Tibial nerve (tissue), 4 donors: ENCODE measurements around the gene SFXN3. TPM values are rescaled to one million over a fixed set of nuclear protein-coding genes. Genes with fewer than 3 reads are reported as not detected.

ENCODE experiments used
- DNase-seq, 2 donors: peaks; one replicate each; pipeline ENCODE4 v3.0.0-alpha.2; 2019; ENCODE audit warnings: low spot score in 2 of 2
- H3K27ac ChIP-seq, 4 donors: fragments of 200-600 bp; sonication (generic) in 3 of 4; one replicate each; pipeline ENCODE4 v1.5.1; 2017 to 2019; ENCODE audit warnings: mild to moderate bottlenecking in 1 of 4
- H3K27me3 ChIP-seq, 2 donors: fragments of 200-600 bp; sonication (generic) in 1 of 2; one replicate each; pipeline versions ENCODE4 v1.5.1 to v1.6.0; 2017 to 2019
- H3K36me3 ChIP-seq, 3 donors: fragments of 200-600 bp; sonication (generic); one replicate each; pipeline ENCODE4 v1.5.1; 2018 to 2019
- H3K4me1 ChIP-seq, 4 donors: fragments of 200-600 bp; sonication (generic) in 3 of 4; one replicate each; pipeline ENCODE4 v1.5.1; 2017 to 2019
- H3K4me3 ChIP-seq, 4 donors: fragments of 200-600 bp; sonication (generic) in 3 of 4; one replicate each; pipeline ENCODE4 v1.5.1; 2017 to 2019; ENCODE audit warnings: mild to moderate bottlenecking in 1 of 4, moderate library complexity in 1 of 4
- H3K9me3 ChIP-seq, 4 donors: fragments of 200-600 bp; sonication (generic) in 3 of 4; one replicate each; pipeline ENCODE4 v1.5.1; 2017 to 2019
- EP300 ChIP-seq, 2 donors: sonication (generic); formaldehyde crosslinking; IDR thresholded peaks; one replicate each; pipeline ENCODE4 v1.6.1; 2017; ENCODE audit warnings: antibody characterized with exemption in 2 of 2, mild to moderate bottlenecking in 1 of 2
- POLR2A ChIP-seq, 2 donors: fragments of 450-650 bp; IDR thresholded peaks; one replicate each; pipeline ENCODE4 v1.6.1; 2017; ENCODE audit warnings: antibody characterized with exemption in 2 of 2, mild to moderate bottlenecking in 2 of 2, moderate library complexity in 2 of 2
- WGBS, 2 donors: methylation state at CpG; one replicate each; pipeline ENCODE4 v1.1.5; 2018; 5-methylcytosine and 5-hydroxymethylcytosine counted together
- total RNA-seq, 4 donors: library from RNA; depleted of rRNA; stranded (reverse); fragments of >200 nt; gene quantifications; one replicate each; pipeline ENCODE4 v1.1.0, GENCODE V29; 2016
- TF ChIP-seq, protein P1 (sequence below), 5 experiments: fragments of 200-600 bp in 3 of 5; fragments of 450-650 bp in 2 of 5; sonication (generic) in 3 of 5; IDR thresholded peaks; one replicate each; pipeline ENCODE4 v1.5.1; 2016 to 2019; ENCODE audit warnings: antibody characterized with exemption in 5 of 5, mild to moderate bottlenecking in 3 of 5, moderate library complexity in 2 of 5

SFXN3 gene
- total RNA-seq, 4 donors from 2014 or later: 77.4 to 181 (median 106) TPM

DNA sequence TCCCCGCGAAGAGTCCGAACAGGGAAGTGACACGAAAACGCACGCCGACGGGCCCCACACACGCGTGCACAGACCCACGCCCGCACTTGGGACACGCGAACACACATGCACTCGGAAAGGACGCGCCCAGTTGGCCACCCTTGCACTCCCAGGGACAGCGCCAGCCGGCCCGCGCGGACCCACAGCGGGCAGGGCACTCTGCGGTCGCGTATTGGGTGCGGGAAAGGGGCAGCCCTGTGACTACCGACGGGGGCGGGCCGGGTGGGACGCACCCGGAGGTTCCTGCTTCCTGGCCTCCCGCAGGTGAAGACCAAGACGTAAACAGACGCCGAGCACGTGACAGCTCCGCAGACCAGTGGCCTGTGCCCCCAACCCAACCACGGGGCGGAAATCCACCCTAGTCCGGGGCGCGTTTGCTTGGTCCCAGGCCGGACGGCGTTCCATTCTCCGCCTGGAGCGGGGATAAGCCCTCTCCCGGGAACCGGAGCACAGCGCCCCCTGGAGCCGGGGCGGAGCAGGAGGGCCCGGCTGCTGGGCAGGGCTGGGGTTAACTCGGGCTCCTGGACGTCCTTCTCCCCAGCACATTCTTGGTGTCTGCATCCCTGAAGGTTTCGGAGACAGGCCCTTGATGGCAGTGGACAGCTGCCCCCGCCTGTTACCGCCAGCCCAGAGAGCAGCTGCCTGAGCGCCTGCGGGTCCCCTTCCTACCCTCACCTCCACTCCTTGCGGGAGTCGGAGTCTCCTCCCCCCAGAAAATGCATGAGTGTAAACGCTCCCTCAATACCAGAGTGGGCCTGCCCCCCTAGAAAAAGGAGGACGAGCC, 33.5 kb upstream of the SFXN3 start:
- Histone ChIP-seq H3K27ac (peak overlapping the region; percentile 100), H3K9me3 (no peaks in the 10 kb centered on the region), H3K4me3 (peak overlapping the region; percentile 60 to 98 (median 93)), H3K27me3 (no peaks in the 10 kb centered on the region), H3K4me1 (peaks cover 3 to 59% (median 24%) of the 10 kb centered on the region in 4 donors), H3K36me3 (peaks cover 0 to 15% (median 0%) of the 10 kb centered on the region in 3 donors)
- DNase-seq: peak in 1 of 2 donors; percentile 52
- 1% methylated on average over 33 to 49 of the region's 66 CpGs for WGBS, 2 donors
- TF ChIP-seq EP300 (IDR thresholded peaks at IDR 0.05): no peak
- TF ChIP-seq, protein P1, sequence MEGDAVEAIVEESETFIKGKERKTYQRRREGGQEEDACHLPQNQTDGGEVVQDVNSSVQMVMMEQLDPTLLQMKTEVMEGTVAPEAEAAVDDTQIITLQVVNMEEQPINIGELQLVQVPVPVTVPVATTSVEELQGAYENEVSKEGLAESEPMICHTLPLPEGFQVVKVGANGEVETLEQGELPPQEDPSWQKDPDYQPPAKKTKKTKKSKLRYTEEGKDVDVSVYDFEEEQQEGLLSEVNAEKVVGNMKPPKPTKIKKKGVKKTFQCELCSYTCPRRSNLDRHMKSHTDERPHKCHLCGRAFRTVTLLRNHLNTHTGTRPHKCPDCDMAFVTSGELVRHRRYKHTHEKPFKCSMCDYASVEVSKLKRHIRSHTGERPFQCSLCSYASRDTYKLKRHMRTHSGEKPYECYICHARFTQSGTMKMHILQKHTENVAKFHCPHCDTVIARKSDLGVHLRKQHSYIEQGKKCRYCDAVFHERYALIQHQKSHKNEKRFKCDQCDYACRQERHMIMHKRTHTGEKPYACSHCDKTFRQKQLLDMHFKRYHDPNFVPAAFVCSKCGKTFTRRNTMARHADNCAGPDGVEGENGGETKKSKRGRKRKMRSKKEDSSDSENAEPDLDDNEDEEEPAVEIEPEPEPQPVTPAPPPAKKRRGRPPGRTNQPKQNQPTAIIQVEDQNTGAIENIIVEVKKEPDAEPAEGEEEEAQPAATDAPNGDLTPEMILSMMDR (IDR thresholded peaks at IDR 0.05): peak; percentile 84 to 93 (median 91)

DNA sequence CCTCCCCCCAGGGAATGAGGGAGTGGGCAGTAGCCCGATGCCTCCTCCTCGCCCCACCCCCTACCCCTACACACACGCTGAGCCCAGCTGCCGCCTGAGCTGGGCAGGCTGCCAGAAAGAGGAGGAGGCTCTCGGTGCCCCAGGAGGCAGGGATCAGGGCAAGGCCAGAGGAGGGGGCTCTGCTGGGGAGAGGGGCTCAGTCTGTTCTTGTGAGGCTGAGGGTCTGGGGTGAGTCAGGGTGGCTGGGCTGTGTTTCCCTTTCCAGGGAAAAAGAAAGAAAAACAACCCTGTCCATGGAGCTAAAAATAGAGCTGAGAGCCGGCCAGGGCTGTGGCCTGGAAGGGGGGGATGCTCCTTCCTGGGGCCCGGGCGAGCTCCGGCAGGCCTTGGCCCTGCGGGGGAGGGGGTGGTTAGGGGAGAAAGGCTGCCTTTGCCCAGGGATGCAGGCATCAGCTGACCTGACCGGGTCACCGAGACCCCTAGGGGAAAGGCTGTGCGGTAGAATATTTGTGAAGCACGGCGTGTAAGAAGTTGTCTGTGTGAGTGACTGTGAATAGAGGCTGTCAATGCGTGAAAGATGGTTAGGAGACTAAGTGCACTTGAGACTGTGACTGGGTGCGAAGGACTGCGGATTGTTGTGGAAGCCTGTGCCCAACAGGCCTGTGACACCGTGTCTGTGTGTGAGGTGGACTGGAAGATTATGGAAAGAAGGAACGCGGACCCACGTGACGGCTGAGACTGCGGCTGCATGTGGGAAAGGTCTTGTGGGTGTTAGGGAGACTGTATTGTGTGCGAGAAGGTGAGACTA, 32.6 kb upstream of the SFXN3 start:
- DNase-seq: peak; percentile 70 to 79
- peak overlapping the region; percentile 60 to 98 (median 93) for H3K4me3 ChIP-seq
- peak overlapping the region; percentile 100 for H3K27ac ChIP-seq
- no peaks in the 10 kb centered on the region for H3K27me3 ChIP-seq
- no peaks in the 10 kb centered on the region for H3K9me3 ChIP-seq
- H3K36me3 ChIP-seq: peaks cover 0 to 15% (median 0%) of the 10 kb centered on the region in 3 donors
- 0 to 1% methylated on average over 25 of the region's 25 CpGs for WGBS, 2 donors
- TF ChIP-seq, protein P1 (IDR thresholded peaks at IDR 0.05): no peak
- TF ChIP-seq POLR2A (IDR thresholded peaks at IDR 0.05) (no peak), EP300 (IDR thresholded peaks at IDR 0.05) (peak in 1 of 2 donors; percentile 40)
- H3K4me1 ChIP-seq: peaks cover 3 to 68% (median 25%) of the 10 kb centered on the region in 4 donors

DNA sequence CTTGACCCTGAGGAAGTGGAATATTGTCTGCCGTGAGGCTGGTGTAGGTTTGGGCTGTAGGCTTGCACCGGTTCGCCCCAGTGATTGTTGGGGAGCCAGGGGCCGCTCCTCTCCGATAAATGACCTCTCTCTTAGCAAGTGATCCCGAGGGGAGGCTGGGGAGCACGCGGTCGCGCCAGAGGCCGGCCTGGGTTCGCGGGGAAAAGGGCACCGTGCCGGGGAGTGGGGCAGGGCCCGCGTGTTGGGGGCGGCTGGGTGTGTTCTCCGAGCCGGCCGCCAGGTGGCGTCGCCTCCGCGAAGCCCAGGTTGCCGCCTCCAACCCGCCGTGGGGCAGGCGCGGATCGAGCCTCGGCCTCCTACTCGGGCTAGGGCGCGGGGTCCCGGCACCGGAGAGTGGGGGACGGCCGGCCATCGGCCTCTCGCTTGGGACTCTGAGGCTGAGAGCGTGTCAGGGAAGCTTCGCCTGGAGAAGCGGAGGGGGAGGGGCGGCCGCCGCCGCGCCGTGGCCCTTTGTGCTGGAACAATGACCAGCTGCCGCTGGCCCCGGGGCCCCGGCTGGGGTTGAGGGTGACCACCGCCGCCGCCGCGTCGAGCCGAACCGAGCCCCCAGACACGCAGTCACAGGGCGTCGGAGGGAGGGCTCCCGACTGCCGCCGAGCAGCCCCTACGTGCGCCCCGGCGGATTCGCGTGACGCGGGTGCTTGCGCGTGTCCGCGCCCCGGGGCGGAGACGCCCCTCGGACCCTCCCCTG, 31.9 kb upstream of the SFXN3 start:
- WGBS, 2 donors: 0 to 1% methylated on average over 30 to 69 of the region's 83 CpGs
- TF ChIP-seq POLR2A (IDR thresholded peaks at IDR 0.05): peak; percentile 90 to 98
- TF ChIP-seq EP300 (IDR thresholded peaks at IDR 0.05): peak in 1 of 2 donors; percentile 95
- TF ChIP-seq, protein P1 (IDR thresholded peaks at IDR 0.05): peak; percentile 94 to 100 (median 98)
- Histone ChIP-seq H3K9me3 (no peaks in the 10 kb centered on the region), H3K27ac (peak overlapping the region; percentile 100), H3K4me3 (peak overlapping the region; percentile 60 to 98 (median 93)), H3K27me3 (no peaks in the 10 kb centered on the region), H3K4me1 (peaks cover 3 to 72% (median 25%) of the 10 kb centered on the region in 4 donors), H3K36me3 (peaks cover 0 to 19% (median 0%) of the 10 kb centered on the region in 3 donors)
- DNase-seq: peak; percentile 72

DNA sequence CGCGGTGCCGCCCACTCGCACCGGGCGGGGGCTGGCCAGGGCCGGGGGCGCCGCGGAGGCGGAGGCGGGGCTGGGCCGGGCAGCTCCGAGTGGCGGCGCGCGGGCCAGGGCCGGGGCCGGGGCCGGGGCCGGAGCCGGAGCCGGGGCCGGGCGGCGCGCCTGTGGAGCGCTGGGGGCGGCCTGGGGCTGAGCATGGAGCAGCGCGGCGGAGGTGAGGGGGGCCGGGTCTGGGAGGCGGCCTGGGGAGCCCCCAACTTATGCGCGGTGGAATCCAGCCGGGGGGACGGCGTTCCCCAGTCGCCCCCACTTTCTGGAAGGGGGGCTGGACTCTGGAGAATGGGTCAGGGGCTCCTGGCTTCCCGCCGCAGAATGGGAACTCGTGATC, 31.3 kb upstream of the SFXN3 start, which contains the start of gene LZTS2:
Gene LZTS2 (plus strand): TSS at position 67 of the 385 bp plus-strand sequence. CDS start 2,731 bp downstream, outside the sequence.
- H3K9me3 ChIP-seq: no peaks in the 10 kb centered on the region
- no peak for DNase-seq
- H3K27ac ChIP-seq: peak within 1 kb of the TSS; percentile 100
- peaks cover 3 to 67% (median 25%) of the 10 kb centered on the region in 4 donors for H3K4me1 ChIP-seq
- H3K36me3 ChIP-seq: peaks cover 0 to 24% (median 0%) of the 10 kb centered on the region in 3 donors
- no peaks in the 10 kb centered on the region for H3K27me3 ChIP-seq
- H3K4me3 ChIP-seq: peak within 1 kb of the TSS; percentile 60 to 98 (median 93)
- TF ChIP-seq, protein P1 (IDR thresholded peaks at IDR 0.05): no peak
- TF ChIP-seq EP300 (IDR thresholded peaks at IDR 0.05): no peak
- TF ChIP-seq POLR2A (IDR thresholded peaks at IDR 0.05): no peak
- 0% methylated on average over 5 of the region's 44 CpGs for WGBS, 2 donors
